Stimulated activated CD4-positive, alpha-beta T cell treated with anti-CD3 and anti-CD28 coated beads, Interleukin-12 subunit alpha, Interleukin-12 subunit beta, amount 100 ng/mL, for 4 hours (primary cell): ENCODE measurements around the gene GPR17.

Experiments
- DNase-seq: peaks from one replicate; pipeline ENCODE4 v3.0.0-alpha.2; 2020

Gene GPR17

DNA sequence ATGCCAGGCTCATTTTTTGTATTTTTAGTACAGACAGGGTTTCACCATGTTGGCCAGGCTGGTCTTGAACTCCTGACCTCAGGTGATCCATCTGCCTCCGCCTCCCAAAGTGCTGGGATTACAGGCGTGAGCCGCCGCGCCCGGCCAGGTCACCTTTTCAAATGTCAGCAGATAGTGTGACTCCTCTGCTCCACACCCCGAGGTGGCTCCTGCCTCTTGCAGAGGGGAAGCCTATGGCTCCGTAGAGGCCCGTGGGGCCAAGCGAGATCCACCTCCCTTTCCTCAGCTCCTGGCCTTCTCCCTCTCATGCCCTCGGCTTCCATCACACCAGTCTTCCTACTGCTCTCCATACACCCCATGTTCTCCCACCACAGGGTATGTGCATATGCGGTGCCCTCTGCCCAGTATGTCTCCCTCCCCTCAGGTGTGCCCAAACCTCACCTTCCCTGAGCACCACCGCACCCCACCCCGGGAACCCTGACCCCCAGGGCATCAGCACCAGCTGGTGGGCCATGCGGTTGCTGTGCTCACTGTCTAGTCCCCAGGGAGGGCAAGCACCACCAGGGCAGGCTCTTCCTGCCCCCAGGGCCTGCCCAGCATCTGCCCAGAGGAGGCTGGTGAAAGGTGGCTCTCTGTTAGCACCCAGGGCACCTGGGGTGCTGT lies 10.7 kb downstream of the GPR17 start:
- DNase-seq: no peak

DNA sequence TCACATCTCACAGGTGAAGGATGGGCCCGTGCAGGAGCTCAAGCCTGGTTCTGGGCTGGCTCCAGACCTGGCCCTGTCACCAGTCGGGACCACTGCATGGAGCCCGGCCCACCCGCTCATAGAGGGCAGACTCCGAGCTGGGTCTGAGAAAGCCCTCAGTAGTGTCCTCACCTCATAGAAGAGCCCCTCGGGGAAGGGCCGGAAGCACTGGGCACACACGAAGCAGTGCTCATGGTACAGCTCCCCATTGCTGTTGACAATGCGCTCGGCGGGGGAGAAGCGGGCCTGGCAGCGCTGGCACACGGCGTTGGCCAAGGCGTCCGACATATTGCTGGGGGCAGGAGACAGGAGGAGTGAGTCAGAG lies 11.3 kb downstream of the GPR17 start:
- DNase-seq: no peak

DNA sequence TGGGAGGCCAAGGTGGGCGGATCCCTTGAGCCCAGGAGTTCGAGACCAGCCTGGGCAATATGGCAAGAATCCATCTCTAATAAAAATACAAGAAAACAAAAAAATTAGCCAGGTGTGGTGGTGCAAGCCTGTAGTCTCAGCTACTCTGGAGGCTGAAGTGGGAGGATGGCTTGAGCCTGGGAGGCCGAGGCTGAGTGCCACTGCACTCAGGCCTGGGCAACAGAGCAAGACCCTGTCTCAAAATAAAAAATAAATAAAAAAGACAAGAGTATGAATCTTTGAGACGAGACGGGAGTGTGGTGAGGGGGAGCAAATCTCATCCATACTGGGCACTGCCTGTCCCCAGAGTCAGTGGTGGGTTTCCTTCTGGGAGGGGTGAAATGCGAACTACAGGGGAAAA lies 12.2 kb downstream of the GPR17 start:
- no peak for DNase-seq

DNA sequence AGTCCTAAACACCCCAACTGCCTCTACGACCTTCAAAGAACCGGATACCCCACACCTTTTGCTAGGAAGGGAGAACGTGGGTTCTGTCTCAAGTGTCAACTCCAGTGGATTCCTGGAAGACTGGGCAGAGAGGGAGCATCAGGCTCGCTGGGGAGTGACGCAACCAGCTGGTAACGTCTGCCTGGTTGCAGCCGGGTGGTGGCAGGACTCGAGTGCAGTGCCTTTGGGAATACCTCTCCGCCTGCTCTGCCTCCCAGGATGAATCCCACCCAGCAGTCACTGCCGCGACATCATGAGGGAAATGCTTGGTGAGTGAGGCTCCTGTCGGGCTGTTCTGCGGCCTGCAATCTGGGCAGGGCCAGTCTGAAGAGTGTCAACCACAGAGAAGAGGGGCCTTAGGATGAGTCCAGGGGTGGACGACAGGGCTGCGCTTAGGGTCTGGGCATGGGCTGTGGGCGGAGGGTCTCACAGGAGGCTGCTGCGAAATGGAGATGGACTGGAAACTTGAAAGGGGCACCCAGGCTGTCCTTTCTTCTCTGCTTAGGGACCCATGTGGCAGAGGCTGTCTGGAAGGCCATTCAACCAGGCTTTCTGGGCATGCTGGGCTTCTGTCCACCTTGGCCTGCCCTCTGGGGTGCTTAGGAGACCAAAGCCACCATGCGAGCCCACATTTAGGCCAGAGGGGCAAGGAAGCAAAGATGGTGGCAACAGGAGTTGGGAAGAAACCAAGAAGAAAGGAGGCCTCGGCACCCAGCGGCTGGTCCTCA lies 12.9 kb downstream of the GPR17 start:
- DNase-seq: no peak

DNA sequence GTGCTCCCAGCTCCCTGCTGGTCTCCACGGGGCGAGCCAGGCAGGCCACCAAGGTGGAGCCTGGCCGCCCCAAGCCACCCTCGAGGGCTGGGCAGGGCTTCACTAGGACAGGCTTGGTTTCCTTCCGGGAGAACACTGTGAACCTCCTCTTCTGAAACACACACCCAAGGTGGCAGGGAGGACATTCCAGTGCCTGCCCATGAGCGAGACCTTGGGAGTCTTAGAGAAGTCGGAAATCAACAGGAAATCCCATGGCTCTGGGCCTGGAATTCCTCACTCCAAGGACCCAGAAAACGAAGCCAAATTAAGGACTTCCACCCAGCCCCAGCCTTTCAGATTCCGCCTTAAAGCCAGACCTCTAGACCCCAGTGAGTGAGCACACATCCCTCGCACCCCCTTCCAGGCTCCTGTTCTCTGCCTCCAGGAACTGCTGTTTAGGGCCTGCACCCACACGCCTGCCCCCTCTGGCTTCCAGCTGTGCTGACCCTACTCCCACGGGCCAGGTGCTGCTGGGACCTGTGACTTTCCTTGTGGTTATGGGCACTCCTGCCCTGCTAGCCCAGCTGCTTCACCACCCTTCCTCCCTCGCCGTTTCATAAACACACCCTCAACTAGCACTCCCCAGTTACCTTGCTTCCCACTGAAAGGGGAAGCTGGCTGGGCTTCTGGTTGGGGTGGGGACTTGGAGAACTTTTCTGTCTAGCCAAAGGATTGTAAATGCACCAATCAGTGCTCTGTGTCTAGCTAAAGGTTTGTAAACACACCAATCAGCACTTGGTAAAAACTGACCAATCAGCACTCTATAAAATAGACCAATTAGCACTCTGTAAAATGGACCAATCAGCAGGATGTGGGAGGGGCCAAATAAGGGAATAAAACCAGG lies 13.7 kb downstream of the GPR17 start:
- DNase-seq: no peak

DNA sequence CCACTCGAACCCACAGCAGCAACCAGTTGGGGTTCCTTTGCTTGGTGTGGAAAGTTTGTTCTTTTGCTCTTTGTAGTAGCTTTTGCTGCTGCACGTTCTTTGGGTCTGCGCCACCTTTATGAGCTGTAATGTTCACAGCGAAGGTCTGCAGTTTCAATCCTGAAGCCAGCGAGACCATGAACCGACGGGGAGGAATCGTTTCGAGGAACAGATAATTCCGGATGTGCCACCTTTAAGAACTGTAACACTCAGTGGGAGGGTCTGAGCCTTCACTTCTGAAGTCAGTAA lies 14.3 kb downstream of the GPR17 start:
- DNase-seq: no peak

DNA sequence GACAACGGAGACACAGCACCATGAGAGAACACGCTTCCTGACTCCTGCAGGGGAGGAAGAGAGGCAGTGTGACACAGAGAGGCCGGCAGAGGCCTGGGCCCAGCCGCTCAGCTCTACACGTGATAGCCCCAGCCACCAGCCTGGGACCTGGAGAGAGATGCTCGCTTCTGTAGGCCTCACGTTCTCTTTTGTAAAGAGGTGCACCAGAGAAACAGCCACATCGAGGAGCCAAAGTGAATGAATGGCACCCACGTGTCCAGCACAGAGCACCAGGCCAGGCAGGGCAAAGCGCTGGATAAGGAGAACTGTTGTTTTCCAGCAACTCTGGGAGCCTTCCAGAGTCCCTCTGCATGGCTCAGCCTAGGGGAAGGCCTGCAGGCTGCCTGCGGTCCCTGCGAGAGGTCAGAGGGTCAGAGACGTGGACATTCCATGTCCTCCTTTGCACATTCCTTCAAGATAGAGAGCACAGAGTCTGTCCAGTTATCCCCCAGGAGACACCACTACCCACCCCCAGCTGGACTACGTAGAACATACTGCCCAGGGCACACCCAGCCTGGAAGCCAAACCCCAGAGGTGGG lies 15.2 kb downstream of the GPR17 start:
- no peak for DNase-seq

DNA sequence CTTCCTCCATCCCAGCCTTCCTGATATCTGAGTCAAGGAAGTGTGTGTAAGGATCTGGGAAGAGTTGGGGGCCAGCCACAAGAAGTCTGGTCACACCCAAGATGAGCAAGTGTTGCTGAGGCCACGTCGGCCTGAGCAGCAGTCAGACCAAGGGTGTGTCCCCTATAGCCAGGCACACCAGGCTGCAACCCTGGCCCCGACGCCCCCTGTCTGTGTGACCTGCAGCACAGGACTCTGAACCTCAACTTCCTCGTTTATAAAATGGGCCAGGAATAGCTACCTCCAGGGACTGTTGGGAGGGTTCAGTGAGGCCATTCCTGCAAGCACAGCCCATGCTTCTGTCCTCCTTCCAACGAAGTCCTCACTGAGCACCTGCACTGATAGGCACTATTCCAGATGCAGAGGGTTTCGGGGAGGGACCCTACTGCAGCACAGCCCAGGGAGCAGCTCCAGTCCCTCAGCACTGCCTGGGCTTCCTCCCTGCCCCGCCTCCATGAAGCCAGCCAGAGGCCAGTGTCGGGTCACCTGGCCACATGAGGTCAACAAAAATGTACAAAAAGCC lies 16.1 kb downstream of the GPR17 start:
- DNase-seq: no peak

DNA sequence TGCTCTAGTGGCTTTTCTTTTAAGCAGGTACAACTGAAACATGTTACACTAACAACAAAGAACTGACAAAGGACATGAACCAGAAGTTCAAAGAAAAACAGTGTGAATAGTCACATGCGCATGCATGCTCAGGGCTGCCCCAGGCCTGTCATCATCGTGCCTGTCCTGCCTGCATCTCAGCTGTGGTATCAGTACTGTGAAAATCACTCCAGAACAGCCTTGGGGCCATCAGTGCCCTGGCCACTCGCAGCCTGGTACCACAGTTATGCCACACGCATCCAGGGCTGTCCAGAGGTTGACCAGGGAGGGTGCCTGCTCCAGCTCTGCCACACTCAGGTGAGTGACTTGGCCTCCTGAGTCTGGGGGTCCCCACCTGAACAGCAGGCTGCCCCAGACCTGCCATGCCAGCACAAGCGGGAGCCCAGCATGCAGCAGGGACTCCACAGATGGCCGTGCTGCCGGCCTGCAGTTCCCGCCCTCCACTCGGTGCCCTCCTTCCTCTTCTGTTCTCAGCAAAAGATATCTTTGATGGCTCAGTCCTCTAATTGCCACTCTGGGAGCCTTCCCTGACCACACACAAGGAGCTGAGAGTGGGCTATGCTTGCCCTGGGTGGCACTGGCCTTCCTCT lies 17.1 kb downstream of the GPR17 start:
- no peak for DNase-seq

DNA sequence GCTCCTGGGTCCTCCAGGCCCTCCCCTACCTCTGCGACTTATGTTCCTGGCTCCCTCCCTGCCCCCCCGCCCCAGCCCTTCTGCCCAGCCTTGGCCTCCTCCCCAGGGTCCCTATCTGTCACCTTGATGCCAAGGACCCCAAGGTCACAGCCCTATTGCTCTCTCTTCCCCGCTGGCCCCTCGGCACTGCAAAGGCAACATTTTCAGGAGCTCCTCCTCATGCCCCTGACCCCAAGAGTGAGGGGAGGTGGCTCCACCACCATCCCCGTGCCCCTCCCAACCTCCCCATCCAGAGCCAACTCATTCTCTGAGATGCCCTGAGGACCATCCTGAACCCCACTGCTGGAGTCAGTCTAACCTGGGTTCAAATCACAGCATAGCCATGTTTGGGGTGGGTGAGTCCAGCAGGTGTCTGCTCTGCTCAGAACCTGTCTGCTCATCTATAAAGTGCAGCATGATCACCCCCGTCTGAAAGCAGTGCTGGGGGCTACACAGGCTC lies 17.7 kb downstream of the GPR17 start:
- no peak for DNase-seq

DNA sequence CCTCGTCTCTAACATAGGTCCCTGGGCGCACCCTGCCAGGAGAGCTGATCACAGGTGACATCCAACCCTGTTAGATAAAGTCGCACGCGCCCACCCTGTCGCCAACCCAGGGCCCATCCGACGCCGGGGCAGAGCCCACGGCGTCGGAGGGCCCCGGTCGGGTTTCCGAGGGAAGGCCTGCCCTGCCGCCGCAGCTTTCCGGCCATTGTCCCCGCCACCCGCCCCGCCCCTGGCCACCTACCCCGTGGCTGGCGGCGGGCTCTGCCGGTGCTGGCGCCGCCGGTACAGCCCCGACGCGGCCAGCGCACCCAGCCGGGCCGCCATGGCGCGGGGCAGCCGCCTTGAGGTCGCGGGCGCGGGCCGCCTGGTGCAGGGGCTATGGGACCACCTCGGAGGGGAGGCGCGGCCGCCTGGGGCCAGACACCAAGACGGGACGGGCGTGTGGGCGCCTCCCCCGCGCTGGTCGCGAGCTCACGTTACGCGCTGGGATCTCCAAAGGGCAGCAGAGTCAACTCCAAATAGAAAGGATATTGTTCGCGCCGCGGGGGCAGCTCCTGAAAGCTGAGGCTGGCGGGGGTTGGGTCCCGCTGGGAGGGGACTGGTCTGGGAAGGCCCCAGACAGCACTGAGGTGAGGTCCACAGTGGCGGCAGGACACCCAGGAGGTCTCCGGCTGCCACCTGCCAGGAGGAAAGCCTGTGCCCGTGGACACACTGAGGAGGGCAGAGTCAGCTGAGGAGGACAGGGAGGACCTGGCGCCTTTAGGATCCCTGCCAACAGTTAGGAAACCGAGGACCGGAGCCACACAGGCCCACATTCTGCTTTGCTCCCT lies 18.3 kb downstream of the GPR17 start:
- DNase-seq: no peak

DNA sequence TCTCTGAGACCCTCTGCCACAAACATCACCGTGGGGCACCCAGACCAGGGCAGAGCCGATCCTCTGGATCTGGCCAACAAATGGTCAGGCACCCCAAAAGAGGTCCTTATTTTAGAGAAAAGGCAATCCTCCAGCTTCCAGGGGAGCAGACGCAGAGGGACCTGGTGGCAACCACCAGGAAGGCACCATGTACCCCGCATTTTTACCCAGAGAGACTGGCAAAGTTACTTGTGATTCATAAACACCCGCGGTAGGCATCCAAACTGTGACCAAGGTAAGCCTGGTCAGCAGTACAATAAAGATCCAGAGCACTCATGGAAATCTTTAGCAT lies 18.9 kb downstream of the GPR17 start:
- no peak for DNase-seq

DNA sequence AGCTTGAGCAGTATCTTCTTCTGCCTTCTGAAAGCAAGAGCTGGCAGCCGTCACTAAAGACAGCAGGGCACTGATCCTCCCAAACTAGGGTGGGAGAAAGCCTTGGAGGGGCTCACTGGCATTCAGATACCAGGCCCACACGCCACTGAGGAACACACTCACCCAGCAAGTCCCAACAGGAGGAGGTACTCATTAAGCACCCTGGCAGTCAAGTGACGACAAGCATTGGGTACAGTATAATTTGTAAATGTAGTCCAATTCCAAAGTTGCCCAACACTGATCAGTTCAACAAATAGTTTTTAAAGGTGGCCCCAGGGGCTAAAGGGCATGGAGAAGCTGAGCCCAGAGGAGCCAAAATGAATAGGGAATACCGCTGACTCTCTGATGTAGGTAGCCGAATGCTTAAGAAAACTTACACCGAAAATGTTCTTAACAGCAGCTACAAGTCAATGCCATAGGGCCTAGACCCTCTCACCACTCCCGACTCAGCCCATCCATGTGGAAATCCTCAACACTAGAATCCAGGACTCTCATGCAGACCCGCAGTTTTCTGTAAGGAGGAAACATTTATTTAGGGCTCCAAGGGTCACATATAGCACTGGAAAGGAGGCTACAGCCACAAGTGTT lies 19.4 kb downstream of the GPR17 start:
- no peak for DNase-seq

DNA sequence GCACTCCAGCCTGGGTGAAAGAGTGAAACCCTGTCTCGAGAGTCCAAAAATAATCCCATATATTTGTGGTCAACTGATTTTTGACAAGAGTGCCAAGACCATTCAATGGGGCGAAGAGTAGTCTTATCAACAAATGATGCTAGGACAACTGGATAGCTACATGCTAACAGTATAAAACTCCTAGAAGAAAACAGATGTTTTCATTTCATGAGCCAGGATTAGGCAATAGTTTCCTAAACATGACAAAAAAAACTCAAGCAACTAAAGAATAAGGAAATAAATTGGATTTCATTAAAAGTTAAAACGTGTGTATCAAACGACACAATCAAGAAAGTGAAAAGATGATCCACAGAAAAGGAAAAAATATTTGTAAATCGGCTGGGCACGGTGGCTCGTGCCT lies 23.1 kb downstream of the GPR17 start:
- DNase-seq: no peak

DNA sequence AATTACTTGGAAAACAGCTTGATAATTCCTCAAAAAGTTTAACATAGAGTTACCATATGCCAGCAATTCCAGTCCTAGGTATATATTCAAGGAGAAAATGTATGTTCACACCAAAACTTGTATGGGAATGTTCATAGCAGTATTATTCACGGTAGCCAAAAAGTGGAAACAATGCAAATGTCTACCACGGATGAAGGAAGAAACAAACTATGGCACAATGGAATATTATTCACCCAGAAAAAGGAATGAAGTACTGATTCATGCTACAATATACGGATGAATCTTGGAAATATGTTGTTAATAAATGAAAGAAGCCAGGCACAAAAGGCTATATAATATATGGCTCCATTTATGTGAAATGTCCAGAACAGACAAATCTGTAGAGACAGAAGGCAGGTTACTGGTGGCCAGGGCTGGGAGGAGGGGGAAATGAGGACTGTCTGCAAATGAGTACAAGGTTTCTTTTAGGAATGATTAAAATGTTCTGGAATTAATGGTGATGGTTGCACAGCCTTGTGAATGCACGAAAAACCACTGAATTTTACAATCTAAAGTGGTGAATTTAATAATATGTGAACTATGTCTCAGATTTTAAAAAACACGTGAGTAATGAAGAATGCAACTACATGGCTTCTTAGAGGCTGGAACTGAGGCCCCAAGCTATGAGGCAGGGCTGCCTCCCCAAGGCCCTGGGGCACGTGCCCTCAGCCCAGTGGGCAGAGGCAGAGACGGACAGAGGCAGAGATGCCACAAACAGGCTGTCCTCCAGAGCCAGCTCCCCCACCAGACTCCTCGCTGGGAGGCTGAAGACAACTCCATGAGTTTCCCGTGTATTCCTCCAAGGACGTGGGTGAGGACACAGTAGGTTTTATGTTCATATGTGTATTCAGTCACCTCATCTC lies 24.4 kb downstream of the GPR17 start:
- DNase-seq: no peak

DNA sequence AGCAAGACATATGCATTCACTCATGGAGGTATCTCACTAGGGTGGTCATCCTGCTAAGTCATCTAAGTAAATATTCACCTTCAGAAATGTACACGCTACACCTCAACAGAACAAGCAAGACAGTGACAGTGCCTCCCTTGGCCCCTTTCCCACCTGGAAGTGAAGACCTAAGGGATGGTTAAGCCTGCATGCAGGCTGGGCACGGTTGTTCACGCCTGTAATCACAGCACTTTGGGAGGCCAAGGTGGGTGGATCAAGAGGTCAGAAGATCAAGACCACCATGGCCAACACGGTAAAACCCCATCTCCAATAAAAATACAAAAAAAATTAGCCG lies 25.0 kb downstream of the GPR17 start:
- DNase-seq: no peak

DNA sequence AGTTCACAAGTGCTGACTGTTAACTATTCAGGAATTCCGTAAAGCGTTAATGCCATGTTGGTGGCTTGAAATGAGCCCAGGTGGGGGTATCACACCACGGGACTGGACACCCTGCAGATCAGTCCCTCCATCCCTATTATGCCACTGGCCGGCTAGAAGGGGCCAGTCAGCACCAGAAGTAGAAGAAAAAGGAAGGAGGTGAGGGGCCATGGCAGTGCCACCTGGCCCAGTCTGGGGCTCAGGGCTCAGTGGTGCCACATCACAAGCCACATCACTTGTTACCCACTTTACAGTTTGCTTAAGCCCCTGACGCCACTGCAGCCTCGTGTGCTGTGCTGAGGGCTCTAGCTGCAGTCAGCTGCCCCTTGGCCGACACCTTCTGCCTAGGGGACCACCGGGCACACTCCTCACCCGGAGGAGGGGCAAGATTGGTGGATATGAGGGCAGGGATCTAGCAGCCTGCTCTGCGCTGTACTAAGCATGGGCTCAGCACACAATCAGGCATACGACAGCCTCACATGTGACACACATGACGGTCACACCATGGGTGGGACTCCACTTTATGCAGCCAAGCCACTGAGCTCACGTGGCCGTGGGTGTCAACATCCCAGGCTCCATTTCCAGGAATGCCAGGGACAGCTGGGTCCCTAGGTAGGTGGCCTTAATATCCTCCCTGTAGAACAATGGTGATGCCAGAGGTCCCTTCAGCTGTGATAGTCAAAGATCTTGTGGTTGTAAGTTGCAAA lies 25.8 kb downstream of the GPR17 start:
- DNase-seq: no peak

DNA sequence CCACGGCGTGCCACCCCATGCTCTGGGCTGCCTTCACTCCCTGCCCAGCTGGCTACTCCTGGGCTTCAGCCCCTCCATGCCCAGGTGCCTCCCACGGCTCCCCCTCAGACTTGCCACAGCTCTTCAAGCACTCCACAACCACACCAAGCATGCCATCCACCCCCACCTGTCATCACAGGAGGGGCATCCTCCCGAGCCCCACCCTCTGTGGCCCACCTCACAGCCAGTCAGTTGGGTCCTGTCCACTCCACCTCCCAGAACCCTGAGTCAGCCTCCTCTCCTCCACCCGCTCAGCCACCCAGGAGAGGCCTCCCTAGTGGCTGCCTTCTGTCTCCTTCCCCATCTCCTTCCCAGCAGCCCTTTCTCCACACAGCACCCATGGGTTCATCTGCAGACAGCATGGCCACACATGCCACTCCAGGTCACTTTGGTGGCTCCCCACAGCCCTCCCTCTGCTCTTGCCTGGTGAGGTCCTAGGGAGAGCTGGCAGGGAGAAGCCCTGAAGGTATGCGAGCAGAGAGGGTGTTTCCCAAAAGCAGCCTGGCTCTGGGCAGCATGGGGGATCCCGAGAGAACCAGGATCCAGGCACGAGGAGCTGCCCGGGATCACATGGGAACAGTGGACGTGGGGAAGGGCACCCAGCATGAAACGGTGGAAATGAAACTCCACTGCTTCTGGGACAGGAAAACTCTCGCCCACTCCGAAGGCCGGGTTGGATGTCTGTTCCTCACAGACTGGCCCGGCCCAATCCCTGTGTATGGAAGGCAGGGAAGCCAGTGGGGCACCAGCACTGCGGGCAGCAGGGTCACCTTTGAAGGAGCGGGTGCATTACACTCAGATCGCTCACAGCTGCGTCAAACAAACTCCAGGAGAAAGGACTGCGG lies 26.6 kb downstream of the GPR17 start:
- no peak for DNase-seq
